Measurements from ENCODE around the gene GHITM.
"Not testable (repeated sequence)": the region's sequence is repeated elsewhere in the genome, so short reads cannot be mapped to it uniquely, and the experiment has no call there.

GRCh38 chr10:84167289-84167653 lies 28.0 kb downstream of the GHITM start:
- not testable (repeated sequence) for TF ChIP-seq POLR2A, CTCF (IDR thresholded peaks at IDR 0.05)
